ENCODE data around the gene PRKD1.
"Not testable (repeated sequence)": the region's sequence is repeated elsewhere in the genome, so short reads cannot be mapped to it uniquely, and the experiment has no call there.

Gene PRKD1

DNA sequence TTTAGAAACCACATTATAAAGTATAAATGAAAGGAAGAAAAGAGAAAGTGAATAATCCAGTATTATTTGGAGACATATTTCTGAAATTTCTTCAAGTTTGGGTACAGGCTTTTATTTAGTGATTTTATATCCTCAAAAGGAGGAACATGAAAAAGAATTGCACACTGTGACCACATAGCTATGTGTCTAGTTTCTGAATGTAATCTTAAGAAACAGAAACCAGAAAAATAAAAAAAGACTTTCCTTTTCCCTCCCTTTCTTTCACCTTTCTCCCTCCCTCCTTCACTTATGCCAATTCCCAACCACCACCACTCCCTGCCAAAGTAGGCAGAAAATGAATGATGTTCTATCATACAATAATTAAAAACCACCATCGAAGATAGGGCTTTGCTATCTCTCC is 189.6 kb downstream of the PRKD1 start:
- no peak for DNase-seq

DNA sequence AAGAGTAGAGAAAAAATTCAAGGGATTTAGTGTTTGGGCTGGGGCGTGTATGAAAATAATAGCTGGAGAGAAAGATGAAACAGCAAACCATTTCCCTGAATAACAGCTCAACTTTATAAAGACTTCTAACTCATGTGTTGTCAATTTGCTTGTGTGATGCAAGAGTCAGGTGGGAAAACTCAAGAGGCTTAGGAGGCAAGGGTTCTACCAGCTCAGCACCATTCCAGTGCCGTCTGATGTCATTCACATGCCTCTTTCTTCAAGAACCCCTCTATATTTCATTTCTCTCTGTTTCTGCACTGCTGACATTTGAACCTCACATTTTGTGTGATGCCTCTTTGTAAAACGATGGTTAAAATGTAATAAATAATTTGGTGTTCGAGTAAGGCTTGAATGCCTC is 192.2 kb downstream of the PRKD1 start:
- no peak for DNase-seq

DNA sequence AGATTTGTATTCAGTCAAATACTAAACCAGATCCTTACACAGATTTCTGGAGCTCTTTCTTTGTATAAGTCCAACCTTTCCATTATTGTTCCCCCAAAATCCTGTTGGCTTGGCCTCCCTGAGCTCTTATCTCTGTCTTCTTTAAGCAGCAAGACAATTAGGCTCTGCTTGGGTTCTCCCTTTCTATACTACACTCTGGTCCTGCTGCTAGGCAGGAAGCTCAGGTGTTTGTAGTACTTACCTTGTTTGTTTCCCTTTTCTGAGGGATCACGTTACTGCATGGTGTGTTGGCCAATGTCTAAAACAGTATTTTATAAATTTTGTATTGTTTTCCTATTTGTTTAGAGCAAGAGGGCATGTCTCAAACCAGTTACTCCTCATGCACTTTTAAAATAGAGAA is 192.9 kb downstream of the PRKD1 start:
- DNase-seq = no peak

DNA sequence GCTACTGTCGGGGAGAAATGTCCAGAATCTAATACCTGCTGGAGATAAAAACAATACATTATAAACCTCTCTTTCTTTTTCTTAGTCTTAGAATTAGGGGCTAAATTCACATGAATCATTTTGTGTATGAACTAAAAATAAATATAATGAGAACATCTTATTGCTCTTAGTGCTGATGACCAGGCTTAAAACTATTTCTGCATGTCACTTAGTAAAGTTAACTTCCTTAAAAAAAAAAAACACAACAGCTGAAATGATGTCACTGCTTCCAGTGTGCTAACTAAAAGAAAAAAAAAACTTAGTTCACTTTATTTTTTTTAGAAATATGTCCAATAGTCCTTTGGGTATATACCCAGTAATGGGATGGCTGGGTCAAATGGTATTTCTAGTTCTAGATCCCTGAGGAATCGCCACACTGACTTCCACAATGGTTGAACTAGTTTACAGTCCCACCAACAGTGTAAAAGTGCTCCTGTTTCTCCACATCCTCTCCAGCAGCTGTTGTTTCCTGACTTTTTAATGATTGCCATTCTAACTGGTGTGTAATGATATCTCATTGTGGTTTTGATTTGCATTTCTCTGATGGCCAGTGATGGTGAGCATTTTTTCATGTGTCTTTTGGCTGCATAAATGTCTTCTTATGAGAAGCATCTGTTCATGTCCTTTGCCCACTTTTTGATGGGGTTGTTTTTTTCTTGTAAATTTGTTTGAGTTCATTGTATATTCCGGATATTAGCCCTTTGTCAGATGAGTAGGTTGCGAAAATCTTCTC is 200.9 kb downstream of the PRKD1 start:
- not testable (repeated sequence) for DNase-seq

DNA sequence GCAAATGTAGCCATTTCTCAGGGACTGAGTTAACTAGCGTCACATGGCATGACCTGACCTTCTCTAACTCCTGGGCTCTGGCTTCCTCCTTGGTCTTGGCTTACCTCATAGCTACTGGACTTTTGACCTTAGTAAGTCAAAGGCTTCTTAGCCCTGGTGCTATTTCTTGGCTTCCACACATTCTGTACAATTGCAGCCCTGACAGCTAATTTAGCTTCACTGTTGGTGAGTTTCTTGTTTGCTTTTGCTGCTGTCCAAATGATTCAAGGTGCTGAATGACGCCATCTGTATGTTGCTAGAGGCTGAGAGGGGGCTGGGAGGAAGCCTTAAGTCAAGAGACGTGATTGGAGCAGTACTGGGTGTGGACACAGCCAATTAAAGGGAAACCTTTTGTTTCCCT is 202.7 kb downstream of the PRKD1 start:
- no peak for DNase-seq

DNA sequence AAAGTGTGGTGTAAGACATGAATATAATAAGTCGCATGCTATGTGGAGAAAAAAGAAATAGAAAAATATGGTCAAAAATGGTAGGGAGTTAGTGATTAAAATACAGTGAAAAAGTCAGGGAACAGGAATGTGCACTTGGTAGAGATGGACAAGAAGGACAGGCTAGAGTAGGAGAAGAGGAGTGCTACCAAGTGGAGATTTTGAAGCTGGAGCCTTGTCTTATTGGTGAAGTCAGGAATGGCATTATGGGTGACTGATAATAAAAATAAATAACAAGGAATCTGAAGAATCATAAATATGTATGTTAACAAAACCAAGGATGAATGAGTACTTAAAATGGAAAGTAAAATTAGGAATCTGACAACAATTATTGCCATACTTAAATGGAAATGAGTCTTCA is 204.8 kb downstream of the PRKD1 start:
- no peak for DNase-seq

DNA sequence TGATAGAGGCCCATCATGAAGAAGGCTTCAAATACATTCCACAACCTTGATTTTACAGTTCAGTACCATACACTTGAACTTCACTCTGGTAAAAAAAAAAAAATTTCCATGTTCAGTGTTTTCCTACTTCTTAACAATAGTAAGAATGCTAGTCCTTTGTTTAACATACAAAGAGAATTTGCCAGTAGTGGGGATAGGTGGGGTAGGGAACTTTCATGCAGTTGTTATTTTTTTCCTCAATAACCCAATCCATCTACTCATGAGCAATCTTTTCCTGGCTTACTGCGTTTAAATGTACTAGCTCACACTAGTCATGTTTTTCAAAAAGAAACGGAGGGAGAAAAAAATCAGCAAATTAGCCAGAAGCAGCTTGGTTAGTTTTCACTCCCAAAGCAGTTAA is 206.1 kb downstream of the PRKD1 start:
- no peak for DNase-seq

DNA sequence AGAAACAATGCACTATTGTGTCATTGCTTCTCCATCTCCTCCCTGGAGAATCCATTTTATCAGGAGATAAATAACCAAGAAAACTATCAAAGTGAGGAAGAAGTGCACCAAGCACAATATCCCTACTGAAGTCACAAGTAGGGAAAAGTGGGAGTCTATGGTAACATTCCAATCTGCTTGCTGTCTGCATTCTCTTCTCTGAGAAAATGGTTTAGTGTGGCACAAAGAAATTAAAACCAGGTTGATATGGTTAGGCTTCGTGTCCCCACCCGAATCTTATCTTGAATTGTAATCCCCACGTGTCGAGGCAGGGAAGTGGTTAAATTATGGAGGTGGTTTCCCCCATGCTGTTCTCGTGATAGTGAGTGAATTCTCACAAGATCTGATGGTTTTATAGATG is 209.7 kb downstream of the PRKD1 start:
- DNase-seq = no peak

DNA sequence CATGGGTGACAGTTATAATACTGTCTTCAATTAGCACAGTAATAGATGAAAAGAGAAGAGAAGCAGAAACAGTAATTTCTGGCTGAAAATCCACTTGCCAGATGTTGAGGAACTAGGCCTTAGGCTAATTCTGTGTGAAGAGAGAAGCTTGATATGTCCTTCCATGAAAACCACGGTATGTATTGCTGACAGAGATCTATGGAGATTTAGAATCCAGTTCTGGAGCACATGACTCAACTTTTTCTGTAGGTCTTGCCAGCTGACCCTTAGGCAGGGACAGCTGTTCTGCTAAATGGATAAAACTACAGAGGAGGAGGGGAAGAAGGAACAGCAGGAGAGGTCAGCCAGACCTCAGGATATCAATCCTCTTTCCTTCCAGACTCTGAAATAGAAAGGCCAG is 211.5 kb downstream of the PRKD1 start:
- no peak for DNase-seq

DNA sequence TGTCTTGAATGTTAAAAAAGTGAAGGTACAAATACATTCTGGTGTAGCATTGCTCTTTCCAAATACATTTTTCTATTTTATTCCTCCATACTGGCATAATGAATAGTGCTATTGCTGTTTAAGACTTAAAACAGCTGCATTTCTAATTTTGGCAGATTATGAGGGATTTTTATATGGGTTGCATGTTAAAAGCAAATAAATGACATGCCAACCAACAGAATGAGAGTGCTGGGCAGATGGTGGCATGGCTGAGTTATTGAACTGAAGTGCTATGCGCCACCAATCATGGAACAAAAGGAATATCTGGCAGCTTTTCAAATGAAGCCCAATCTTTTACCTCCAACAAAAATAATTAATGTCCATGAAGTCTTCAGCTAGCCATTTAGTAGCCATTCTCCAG is 215.0 kb downstream of the PRKD1 start:
- no peak for DNase-seq

DNA sequence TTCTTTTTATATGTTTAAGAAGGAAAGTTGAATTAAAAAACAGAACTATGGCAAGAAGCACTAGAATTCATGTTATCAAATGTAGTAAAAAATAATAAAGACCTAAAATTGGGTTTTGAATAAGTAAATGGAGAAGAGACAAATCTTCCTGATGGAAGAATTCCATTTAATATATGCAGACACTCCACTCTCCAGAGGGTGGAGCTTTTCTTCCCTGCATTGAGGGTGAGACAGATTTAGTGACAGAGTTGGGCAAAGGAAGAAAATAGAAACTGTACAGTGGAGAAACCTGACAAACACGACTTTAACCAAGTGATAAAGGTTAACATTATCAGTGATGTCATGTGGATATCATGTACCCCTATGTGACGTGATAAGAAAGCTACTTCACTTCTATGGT is 217.6 kb downstream of the PRKD1 start:
- no peak for DNase-seq

DNA sequence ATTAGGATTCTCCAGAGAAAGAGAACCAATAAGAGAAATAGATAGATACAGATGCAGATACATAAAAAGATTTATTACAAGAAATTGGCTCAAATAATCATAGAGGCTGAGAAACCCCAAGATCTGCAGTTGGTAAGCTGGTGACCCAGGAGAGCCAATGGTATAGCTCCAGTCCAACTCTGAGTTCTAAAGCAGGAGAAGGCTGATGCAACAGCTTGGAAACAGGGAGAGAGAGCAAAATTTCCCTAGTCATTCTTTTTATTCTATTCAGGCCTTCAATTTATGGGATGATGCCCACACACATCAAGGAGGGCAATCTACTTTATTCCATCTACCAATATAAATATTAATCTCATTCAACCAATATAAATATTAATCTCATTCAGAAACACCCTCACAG is 218.2 kb downstream of the PRKD1 start:
- DNase-seq = no peak

DNA sequence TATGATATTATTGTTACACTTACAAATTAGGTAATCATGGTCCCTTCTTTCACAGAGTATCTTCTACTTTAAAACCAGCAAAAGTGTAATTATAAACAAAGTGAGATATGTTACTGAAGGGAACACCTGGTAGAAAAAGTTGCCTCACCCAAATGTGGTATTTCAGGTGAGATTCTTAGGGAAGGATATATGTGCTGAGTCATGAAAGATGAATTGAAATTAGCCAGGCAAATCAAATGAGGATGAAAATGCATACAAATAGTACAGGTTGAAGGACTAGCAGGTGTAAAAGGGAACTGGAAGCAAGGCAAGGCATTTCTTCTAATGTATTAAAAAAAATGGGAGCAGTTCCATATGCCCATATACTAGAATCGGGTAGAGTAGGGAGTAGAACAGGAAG is 220.9 kb downstream of the PRKD1 start:
- no peak for DNase-seq

DNA sequence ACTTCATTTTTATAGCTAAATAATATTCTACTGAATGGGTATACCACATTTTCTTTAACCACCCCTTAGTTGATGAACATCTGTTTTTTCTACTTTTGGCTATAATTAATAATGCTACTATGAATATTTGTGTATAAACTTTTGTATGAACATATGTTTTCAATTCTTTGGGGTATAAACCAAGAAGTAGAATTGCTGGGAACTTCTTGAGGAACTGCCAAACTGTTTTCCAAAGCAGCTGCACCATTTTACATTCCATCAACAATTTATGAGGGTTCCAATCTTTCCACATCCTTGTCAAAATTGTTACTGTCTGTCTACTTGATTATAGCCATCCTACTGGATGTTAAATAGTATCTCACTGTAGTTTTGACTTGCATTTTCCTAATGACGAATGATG is 221.8 kb downstream of the PRKD1 start:
- no peak for DNase-seq

DNA sequence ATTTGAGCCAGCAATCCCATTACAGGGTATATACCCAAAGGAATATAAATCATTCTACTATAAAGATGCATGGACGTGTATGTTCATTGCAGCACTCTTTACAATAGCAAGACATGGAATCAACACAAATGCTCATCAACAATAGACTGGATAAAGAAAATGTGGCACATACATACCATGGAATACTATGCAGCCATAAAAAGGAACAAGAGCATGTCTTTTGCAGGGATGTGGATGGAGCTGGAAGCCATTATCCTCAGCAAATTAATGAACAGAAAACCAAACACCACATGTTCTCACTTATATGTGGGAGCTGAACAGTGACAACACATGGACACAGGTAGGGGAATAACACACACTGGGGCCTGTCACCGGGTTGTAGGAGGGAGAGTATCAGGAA is 238.1 kb downstream of the PRKD1 start:
- not testable (repeated sequence) for DNase-seq

DNA sequence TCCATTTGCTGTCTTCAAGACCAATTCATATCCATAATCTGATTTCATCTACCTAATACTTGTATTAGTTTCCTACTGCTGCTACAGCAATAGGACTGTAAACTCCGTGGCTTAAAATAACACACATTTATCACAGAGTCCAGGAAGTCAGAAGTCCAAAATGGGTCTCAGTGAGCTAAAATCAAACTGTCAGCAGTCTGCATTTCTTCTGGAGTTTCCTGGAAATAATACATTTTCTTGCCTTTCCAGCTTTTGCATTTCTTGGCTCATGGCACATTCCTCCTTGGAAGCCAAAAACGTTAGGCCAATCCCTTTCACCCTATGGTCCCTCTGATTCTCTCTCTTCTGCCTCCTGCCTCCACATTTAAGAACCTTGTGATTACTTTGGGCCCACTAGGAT is 239.8 kb downstream of the PRKD1 start:
- DNase-seq = no peak

DNA sequence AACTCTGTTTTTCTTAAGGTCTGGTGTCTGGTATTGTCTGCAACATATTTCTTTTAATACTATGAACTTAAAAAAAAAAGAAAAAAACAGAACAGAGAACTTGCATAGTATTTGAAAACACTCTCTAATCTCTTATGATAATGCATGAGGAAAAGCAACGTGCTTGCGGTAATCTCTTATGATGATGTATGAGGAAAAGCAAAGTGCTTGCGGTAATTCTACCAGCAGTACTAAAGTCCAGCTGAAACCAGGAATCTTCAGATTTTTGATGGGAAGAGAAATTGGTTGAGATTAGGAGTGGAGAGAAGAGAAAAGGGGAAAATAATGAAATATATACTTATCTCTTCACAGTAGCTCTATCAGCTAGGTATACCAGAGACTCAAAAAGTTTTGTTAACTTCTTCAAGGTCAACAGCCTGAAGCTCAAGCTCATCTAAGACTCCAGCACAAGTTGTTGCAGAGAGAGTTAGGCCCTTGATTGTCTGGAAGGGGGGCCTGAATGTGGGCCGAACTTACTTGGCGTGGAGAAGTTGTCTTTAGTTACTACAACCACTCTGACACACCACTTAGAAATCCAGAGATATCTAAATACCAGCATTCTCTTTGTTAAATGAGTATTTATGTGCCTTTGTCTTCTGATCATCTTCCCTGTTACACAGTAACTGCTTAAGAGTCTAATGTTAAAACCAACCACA is 240.4 kb downstream of the PRKD1 start:
- DNase-seq = no peak

DNA sequence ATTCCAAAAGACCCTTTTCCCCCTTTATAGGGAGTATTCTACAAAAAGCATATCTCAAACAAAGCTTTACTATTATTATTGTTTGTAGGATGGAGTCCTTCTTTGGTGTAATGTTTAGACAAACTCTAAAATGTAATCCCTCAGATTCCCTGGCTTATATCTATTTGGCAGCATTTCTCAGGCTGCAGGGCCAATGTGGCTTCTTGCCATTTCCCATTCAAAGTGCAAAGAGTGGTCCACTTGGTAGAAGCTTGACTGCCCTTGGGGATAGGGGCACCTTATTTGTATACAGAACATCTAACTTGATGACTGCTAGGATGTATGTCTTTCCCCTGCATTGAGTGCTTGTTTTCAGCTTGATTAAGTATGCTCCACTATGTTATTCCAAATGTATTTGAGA is 242.7 kb downstream of the PRKD1 start:
- no peak for DNase-seq

DNA sequence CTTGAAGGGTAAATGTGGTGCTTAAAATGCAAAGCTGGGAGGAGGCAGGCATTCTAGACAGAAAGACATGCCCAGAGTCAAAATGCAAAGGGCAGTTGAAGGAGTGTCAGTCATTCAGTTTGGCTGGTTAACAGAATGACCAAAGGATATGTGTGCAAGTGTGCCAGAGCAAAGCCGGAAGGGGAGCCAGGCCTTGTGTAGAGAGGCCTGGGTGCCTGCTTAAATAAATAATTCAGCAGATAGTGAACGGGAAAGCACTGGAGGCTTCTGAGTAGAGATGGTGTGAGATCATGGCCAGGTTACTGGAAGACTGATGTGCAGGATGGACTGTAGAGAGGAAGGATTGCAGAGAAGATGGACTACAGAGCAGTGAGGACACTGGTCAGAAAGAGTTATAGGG is 244.9 kb downstream of the PRKD1 start:
- no peak for DNase-seq

DNA sequence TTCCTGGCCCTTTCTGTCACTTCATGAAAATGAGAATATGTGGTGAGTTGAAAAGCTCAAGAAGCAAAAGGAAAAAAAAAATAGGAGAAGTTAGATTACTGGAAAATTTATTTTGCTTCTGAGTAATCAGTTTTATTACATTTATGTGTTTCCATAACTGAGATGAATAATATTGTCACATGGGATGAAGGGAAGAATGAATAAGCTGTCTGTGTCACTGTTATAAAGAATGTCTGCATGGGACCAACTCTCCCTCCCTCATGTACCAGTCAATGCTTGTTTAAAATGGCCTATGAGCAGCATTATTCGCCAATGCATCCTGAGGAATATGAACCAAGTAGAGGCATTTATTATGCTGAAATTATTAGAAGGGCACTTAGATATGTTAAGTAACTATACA is 246.3 kb downstream of the PRKD1 start:
- DNase-seq = no peak

DNA sequence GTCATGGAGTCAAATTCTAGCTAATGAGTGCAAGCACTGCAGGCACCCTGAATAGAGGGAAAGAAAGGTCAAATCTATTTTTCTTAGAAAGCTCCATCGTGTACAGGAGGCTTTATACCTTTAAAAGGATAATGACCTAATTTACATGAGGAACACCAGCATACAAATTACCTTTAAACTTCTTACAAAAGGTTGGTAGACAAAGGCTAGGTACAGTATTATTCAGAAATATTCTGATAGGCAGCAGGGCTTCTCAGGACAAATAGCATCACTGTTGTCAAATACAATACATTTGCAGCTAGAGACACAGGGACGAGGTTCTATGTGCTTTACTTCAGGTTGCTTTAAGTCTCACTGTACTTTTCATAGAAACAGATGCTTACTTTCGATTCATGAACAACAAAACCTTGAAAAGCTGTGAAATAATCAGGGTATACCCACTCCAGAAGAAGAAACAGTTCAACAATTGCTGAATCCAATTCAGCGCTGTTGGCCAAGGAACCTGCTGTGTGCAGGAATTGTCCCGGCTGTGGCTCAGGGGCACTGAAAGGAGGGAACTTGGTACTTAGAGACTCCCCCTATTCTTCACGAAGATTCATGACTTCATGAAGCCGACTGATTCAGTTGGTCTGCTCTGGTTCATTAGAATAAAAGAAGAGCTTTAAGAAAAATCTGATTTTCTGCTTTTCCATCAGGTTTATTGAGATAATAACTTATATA is 252.9 kb downstream of the PRKD1 start:
- no peak for DNase-seq

DNA sequence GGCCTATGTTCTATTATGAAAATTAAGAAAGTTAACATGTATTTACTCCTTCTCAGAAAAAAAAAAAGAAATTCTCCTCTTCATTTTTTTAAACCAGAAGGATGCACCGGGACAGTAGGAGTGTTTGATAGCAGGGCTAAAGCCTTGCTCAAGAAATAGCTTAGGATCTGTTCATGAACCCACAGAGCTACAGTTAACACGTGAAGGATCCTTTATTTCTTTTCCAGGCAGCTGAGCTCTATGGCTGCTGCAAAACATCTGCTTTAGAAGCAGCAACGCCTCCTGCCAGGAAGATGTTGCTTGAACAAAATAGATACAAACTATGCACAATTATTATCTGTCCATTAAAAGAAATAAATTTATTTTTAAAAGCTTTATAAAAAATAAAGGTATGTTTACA is 254.8 kb downstream of the PRKD1 start:
- no peak for DNase-seq

DNA sequence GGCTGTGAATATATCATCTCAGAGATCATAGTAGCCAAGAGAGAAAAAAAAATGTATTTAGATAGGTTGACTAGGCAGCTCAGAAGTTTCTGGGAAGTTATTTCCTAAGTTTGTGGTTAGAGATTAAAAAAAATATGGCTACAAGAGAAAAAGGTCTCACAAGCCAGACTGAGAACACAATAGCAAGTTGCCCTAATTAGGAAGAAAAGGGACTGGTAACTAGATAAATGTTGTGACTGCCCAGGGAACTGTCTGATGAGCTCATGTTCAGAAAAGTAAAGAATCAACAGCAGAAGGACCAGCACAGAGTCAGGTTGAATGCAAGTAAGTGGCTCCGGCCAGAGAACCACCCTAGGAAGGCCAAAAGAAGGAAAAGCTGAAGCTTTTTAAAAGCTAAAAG is 256.6 kb downstream of the PRKD1 start:
- DNase-seq = no peak

DNA sequence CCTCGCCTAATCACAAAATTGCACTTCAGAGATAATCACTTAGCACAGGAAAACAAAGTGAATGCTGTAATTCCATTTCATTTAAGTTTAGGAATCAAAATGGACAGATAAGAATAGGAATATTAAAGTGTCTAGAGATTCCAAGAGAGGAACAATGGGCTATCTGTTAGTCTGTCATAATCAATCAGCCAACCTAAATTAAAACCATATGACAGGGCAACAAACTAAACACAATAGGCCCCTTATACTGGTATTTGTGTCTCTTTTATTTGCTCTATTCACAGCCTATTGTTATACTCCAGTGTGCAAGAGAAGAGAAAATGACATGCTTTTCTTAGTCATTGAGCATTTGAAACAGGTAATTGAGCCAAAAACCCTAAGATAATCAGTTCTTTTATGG is 259.4 kb downstream of the PRKD1 start:
- no peak for DNase-seq
